SU-DHL-6 (cell line): ENCODE data around the gene ANKFY1.

ENCODE experiments used
- H2AFZ ChIP-seq: fragments of 200-600 bp; sonication (generic); 2 replicates; pipeline ENCODE4 v1.6.1; 2014; ENCODE audit warnings: low read depth, mild to moderate bottlenecking, moderate library complexity, mixed read lengths, antibody characterized with exemption, low read length; ENCODE audit not compliant: severe bottlenecking
- H3F3A ChIP-seq: fragments of 200-600 bp; shearing (Covaris generic); 2 replicates; pipeline ENCODE4 v1.6.0; 2016; ENCODE audit warnings: antibody characterized with exemption, mild to moderate bottlenecking; ENCODE audit not compliant: insufficient read depth
- H3K27ac ChIP-seq: fragments of 200-600 bp; sonication (generic); 2 replicates; pipeline ENCODE4 v1.5.1; 2016; ENCODE audit warnings: low read depth, mild to moderate bottlenecking, low read length, moderate library complexity, mixed read lengths
- H3K27me3 ChIP-seq: fragments of 200-600 bp; sonication (generic), shearing (Covaris generic); 2 replicates; pipeline ENCODE4 v1.6.0; 2014; ENCODE audit warnings: mild to moderate bottlenecking, low read length
- H3K36me3 ChIP-seq: fragments of 200-600 bp; sonication (generic); 2 replicates; pipeline ENCODE4 v1.6.1; 2014; ENCODE audit warnings: mild to moderate bottlenecking, low read length, mixed read lengths
- H3K4me2 ChIP-seq: fragments of 300-600, 200-600 bp; shearing (Covaris generic), sonication (generic); 2 replicates; pipeline ENCODE4 v1.6.0; 2014; ENCODE audit warnings: low read length, low read depth, mild to moderate bottlenecking; ENCODE audit not compliant: poor library complexity, severe bottlenecking
- H3K4me3 ChIP-seq: fragments of 200-600 bp; sonication (generic); 2 replicates; pipeline ENCODE4 v1.5.1; 2014; ENCODE audit warnings: antibody characterized with exemption, low read length, mild to moderate bottlenecking, mixed read lengths; ENCODE audit not compliant: insufficient read depth, poor library complexity, severe bottlenecking
- H3K79me2 ChIP-seq: fragments of 200-600 bp; sonication (generic); 2 replicates; pipeline ENCODE4 v1.6.1; 2014; ENCODE audit warnings: mild to moderate bottlenecking, low read length, moderate library complexity; ENCODE audit not compliant: insufficient read depth
- H3K9ac ChIP-seq: fragments of 200-600 bp; sonication (generic); 2 replicates; pipeline ENCODE4 v1.7.0; 2014; ENCODE audit warnings: mild to moderate bottlenecking, low read length
- H3K9me2 ChIP-seq: fragments of 200-600 bp; sonication (generic); replicated peaks from 2 replicates; pipeline ENCODE4 v1.6.1; 2014; ENCODE audit warnings: low read length; ENCODE audit not compliant: insufficient read depth
- H3K9me3 ChIP-seq: fragments of 200-600 bp; sonication (generic); 2 replicates; pipeline ENCODE4 v1.6.1; 2014; ENCODE audit warnings: low read length, mixed read lengths; ENCODE audit not compliant: insufficient read depth
- H4K20me1 ChIP-seq: fragments of 200-600 bp; sonication (generic); 2 replicates; pipeline ENCODE4 v1.6.1; 2014; ENCODE audit warnings: low read depth, mild to moderate bottlenecking, antibody characterized with exemption, low read length, moderate library complexity, mixed read lengths
- CTCF ChIP-seq: fragments of 200-600 bp; sonication (generic); IDR thresholded peaks from one replicate; pipeline ENCODE4 v1.5.1; 2017; ENCODE audit warnings: antibody characterized with exemption, mild to moderate bottlenecking, low read length, moderate library complexity; ENCODE audit not compliant: insufficient read depth, poor library complexity, severe bottlenecking
- EZH2phosphoT487 ChIP-seq: fragments of 200-600 bp; sonication (generic), shearing (Covaris generic); conservative IDR thresholded peaks from 2 replicates; pipeline ENCODE4 v1.6.1; 2018; ENCODE audit warnings: mild to moderate bottlenecking, antibody characterized with exemption, low read length, moderate library complexity, mixed read lengths

ANKFY1 gene

GRCh38 chr17:4221899-4222659 is 41.7 kb downstream of the ANKFY1 start:
- Histone ChIP-seq H4K20me1 (no peaks in the 10 kb centered on the region), H3K79me2 (0 out of 2 replicates have a peak, but pooled peaks cover 3% of the 10 kb centered on the region), H2AFZ (no peak overlapping the region)

GRCh38 chr17:4221163-4221562 is 42.6 kb downstream of the ANKFY1 start:
- no peak overlapping the region for H3K27ac ChIP-seq
- TF ChIP-seq CTCF = no peak
- no peak for TF ChIP-seq EZH2phosphoT487
- H3K27me3 ChIP-seq = no peaks in the 10 kb centered on the region
- H3K36me3 ChIP-seq = peaks cover 3% of the 10 kb centered on the region; the same call in 1 of the 2 replicates
- H3K9ac ChIP-seq = no peak overlapping the region
- peaks cover 5% of the 10 kb centered on the region; the same call in 1 of the 2 replicates for H3F3A ChIP-seq
- 0 out of 2 replicates have a peak, but pooled peaks cover under 1% of the 10 kb centered on the region for H3K79me2 ChIP-seq
- H3K9me3 ChIP-seq = no peaks in the 10 kb centered on the region
- no peak overlapping the region for H3K4me2 ChIP-seq
- H4K20me1 ChIP-seq = no peaks in the 10 kb centered on the region
- no peak overlapping the region for H2AFZ ChIP-seq
- no peak overlapping the region for H3K4me3 ChIP-seq
- no peaks in the 10 kb centered on the region for H3K9me2 ChIP-seq

More at GRCh38 chr17:4221899-4222659, 41.7 kb downstream of the ANKFY1 start:
- no peak for TF ChIP-seq CTCF
- no peak overlapping the region for H3K27ac ChIP-seq
- no peak overlapping the region for H3K9ac ChIP-seq
- no peaks in the 10 kb centered on the region; the same call in 1 of the 2 replicates for H3K36me3 ChIP-seq
- no peaks in the 10 kb centered on the region for H3K9me3 ChIP-seq
- H3F3A ChIP-seq = no peaks in the 10 kb centered on the region; the same call in 1 of the 2 replicates
- H3K9me2 ChIP-seq = no peaks in the 10 kb centered on the region
- no peak overlapping the region for H3K4me3 ChIP-seq
- no peak overlapping the region for H3K4me2 ChIP-seq
- H3K27me3 ChIP-seq = no peaks in the 10 kb centered on the region

GRCh38 chr17:4220655-4221054 is 43.1 kb downstream of the ANKFY1 start:
- Histone ChIP-seq H2AFZ (no peak overlapping the region), H3K27ac (no peak overlapping the region), H3K4me2 (no peak overlapping the region), H3F3A (peaks cover 9% of the 10 kb centered on the region; the same call in 1 of the 2 replicates), H3K9ac (no peak overlapping the region), H3K79me2 (no peaks in the 10 kb centered on the region), H3K36me3 (peaks cover 3% of the 10 kb centered on the region; the same call in 1 of the 2 replicates), H3K4me3 (no peak overlapping the region), H3K9me2 (no peaks in the 10 kb centered on the region), H4K20me1 (no peaks in the 10 kb centered on the region), H3K9me3 (no peaks in the 10 kb centered on the region), H3K27me3 (no peaks in the 10 kb centered on the region)
- TF ChIP-seq CTCF (no peak), EZH2phosphoT487 (no peak)
